ENCODE measurements around the gene TFR2. TPM values are rescaled to one million over a fixed set of nuclear protein-coding genes. Genes with fewer than 3 reads are reported as not detected.
A peak's percentile ranks its signal among the peaks of the same experiment; 100 is the strongest.

TFR2 gene
- total and polyA plus RNA-seq, 2 of the 13 experiments (the other 11 are each of a cell fraction or from before 2014, with no cell fraction given) = 36.9 to 64.2 TPM

DNA sequence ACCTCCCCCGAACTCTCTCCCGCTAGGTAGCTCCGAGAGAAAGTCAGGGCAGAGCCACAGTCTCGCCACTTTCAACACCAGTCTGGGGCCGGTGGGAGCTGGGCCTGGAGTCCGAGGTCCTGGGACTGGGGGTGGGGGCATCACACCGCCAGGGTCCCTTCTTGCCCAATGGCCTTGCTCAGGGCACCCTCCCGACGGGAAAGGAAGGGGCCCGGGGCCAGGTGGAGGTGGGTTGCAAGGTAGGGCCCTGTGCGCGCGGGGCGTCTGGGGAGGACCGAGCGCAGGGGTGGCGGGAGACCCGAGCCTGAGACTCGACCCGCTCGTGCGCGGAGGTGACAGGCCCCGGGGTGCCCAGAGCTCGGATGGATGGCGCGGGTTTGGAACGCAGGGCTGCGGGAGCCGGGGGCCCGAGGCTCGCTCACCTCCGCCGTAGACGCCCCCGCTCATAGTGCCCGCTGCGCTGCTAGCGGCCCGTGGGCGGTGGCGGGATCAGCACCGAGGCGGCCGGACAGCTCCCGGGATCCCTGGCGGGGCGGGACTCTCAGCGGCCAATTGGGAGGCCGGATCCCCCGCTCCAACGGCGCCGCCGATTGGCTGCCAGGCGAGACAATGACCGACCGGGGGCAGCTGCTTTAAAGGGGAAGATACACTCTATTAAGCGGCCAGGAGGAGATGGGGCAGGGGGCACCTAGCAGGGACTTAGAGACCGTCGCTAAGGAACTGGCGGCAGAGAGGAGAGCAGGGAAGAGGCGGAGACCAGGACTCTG, 14.7 kb upstream of the TFR2 start, which contains the start of gene ACTL6B (continued):
- TF ChIP-seq YEATS2 (CRISPR knock-in tag; IDR thresholded peaks at IDR 0.05; ENCODE audit: borderline replicate concordance) = peak; percentile 44; the same call in 1 of the 2 replicates
- peak; percentile 57; the same call in 1 of the 2 replicates for TF ChIP-seq ISL2 (CRISPR knock-in tag; IDR thresholded peaks at IDR 0.05)
- no peak for TF ChIP-seq ZNF839 (CRISPR knock-in tag; IDR thresholded peaks at IDR 0.05; ENCODE audit: borderline replicate concordance)
- no peak for TF ChIP-seq ZNF609 (CRISPR knock-in tag; IDR thresholded peaks at IDR 0.05; ENCODE audit: borderline replicate concordance)
- TF ChIP-seq EP300 (IDR thresholded peaks at IDR 0.05; ENCODE audit: low read depth in 2 of 2, low read length in 2 of 2) = no peak
- no peak for TF ChIP-seq EP300 (CRISPR knock-in tag; IDR thresholded peaks at IDR 0.05; ENCODE audit: borderline replicate concordance)
- peak; percentile 92 for TF ChIP-seq HBP1 (CRISPR knock-in tag; IDR thresholded peaks at IDR 0.05; ENCODE audit: low read depth)
- TF ChIP-seq EHMT2 (IDR thresholded peaks at IDR 0.05; ENCODE audit: borderline replicate concordance, low read depth, low read length) = peak; percentile 60; the same call in 1 of the 2 replicates
- TF ChIP-seq GZF1 (CRISPR knock-in tag; IDR thresholded peaks at IDR 0.05) = peak; percentile 81; the same call in 1 of the 2 replicates
- TF ChIP-seq, protein P1, sequence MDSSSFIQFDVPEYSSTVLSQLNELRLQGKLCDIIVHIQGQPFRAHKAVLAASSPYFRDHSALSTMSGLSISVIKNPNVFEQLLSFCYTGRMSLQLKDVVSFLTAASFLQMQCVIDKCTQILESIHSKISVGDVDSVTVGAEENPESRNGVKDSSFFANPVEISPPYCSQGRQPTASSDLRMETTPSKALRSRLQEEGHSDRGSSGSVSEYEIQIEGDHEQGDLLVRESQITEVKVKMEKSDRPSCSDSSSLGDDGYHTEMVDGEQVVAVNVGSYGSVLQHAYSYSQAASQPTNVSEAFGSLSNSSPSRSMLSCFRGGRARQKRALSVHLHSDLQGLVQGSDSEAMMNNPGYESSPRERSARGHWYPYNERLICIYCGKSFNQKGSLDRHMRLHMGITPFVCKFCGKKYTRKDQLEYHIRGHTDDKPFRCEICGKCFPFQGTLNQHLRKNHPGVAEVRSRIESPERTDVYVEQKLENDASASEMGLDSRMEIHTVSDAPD (CRISPR knock-in tag; IDR thresholded peaks at IDR 0.05) = no peak
- no peak for TF ChIP-seq SOX6 (IDR thresholded peaks at IDR 0.05)
- TF ChIP-seq SOX6 (CRISPR knock-in tag; IDR thresholded peaks at IDR 0.05) = peak; percentile 69
- no peak for TF ChIP-seq AKNA (CRISPR knock-in tag; IDR thresholded peaks at IDR 0.05; ENCODE audit: borderline replicate concordance)
